ENCODE data around the gene TTC34. TPM values are rescaled to one million over a fixed set of nuclear protein-coding genes. Genes with fewer than 3 reads are reported as not detected.

TTC34 gene
- total RNA-seq, 1 experiment from 2014 or later = 0.92 TPM

- no peak for DNase-seq
- no CpG with 5 or more reads among the region's 15 CpGs for WGBS (ENCODE audit: extremely low coverage, insufficient read length, low lambda C conversion rate)
Measured at GRCh38 chr1:2606396-2606880, 195.1 kb downstream of the TTC34 start.

More at GRCh38 chr1:2606396-2606880, 195.1 kb downstream of the TTC34 start:
- Histone ChIP-seq H4K8ac (replicated peaks; ENCODE audit: insufficient read length, low read depth, low read length) (no peak overlapping the region), H3K23ac (ENCODE audit: insufficient read length, low read depth, low read length) (no peak overlapping the region), H2BK15ac (ENCODE audit: low read depth, low read length) (no peak overlapping the region), H3K27ac (ENCODE audit: insufficient read length, low read depth, low read length) (no peak overlapping the region), H4K91ac (ENCODE audit: insufficient read length, low read depth, low read length) (no peak overlapping the region), H3T11ph (ENCODE audit: low read length) (no peak overlapping the region), H3K4ac (ENCODE audit: low read depth, low read length) (no peak overlapping the region), H2BK20ac (ENCODE audit: low read depth, low read length, poor library complexity, severe bottlenecking) (no peak overlapping the region), H3K18ac (ENCODE audit: insufficient read length, low read depth, low read length) (no peak overlapping the region), H2BK5ac (ENCODE audit: insufficient read length, low read length) (no peak overlapping the region), H3K79me2 (ENCODE audit: insufficient read depth, low read length) (no peaks in the 10 kb centered on the region), H4K5ac (ENCODE audit: insufficient read length, low read depth, low read length) (no peak overlapping the region), H2AFZ (ENCODE audit: low read length) (no peak overlapping the region), H3K79me1 (ENCODE audit: insufficient read depth, low read depth, low read length, poor library complexity, severe bottlenecking) (no peaks in the 10 kb centered on the region), H3K56ac (ENCODE audit: insufficient read length, low read depth, low read length) (no peak overlapping the region), H3K9me3 (ENCODE audit: control insufficient read depth, low read depth, low read length) (no peaks in the 10 kb centered on the region), H4K20me1 (ENCODE audit: control insufficient read depth, insufficient read depth, insufficient read length) (no peaks in the 10 kb centered on the region), H3K14ac (ENCODE audit: insufficient read depth, low read length) (no peak overlapping the region), H3K23me2 (ENCODE audit: insufficient read length, low read depth, low read length, poor library complexity, severe bottlenecking) (no peaks in the 10 kb centered on the region), H2BK120ac (ENCODE audit: low read depth, low read length, poor library complexity, severe bottlenecking) (no peak overlapping the region), H2BK12ac (ENCODE audit: insufficient read length, low read depth, low read length) (no peak overlapping the region), H3K9ac (ENCODE audit: extremely low read depth, insufficient read length, low read length) (no peak overlapping the region), H3K4me2 (ENCODE audit: insufficient read depth, insufficient read length, low read length) (no peak overlapping the region), H3K4me1 (ENCODE audit: insufficient read depth, low read length) (no peaks in the 10 kb centered on the region), H3K27me3 (ENCODE audit: insufficient read depth, low read length) (no peaks in the 10 kb centered on the region), H2AK5ac (ENCODE audit: insufficient read length, low read length) (no peak overlapping the region)
- Mint-ChIP-seq H3K9me3 (peaks cover 0 to 4% of the 10 kb centered on the region in 2 experiments; a peak in 1 of 5 replicates), H3K4me3 (no peak overlapping the region), H3K4me1 (no peaks in the 10 kb centered on the region), H3K27me3 (ENCODE audit: low read depth) (peaks cover 16% of the 10 kb centered on the region), H3K36me3 (ENCODE audit: insufficient read depth in 1 of 3, low read depth in 3 of 3) (no peaks in the 10 kb centered on the region), H3K27ac (no peak overlapping the region)
- no peak for TF ChIP-seq CTCF (conservative IDR thresholded peaks at IDR 0.05)

Data from H9 (cell line).